OCI-LY3 (cell line): ENCODE results near the gene PKHD1.

Experiments
- EZH2phosphoT487 ChIP-seq: fragments of 200-600 bp; shearing (Covaris generic); IDR thresholded peaks from 2 replicates; pipeline ENCODE4 v1.6.1; 2018; ENCODE audit warnings: antibody characterized with exemption, mixed run types, low read depth
- TF ChIP-seq, protein P1 (sequence below): fragments of 200-600, 300-600 bp; sonication (generic); IDR thresholded peaks from 2 replicates; pipeline ENCODE4 v1.5.1; 2014; ENCODE audit warnings: antibody characterized with exemption, low read length, low read depth

DNA sequence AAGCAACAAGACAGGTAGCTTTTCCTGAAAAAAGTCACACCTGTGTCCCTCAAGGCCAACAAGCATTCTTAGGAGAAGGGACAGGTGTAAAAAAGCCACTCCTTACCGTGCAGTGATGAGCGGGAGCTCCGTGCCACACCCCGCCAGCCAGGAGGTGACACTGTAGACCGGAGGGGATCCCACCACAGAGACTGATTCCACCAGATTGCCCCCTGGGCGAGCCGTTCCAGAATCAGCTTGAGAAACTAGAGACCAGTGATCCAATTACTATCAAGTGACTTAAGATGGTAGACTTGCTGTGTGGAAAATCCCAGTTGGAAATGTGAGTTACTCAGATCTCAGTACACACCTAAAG, 37.4 kb downstream of the PKHD1 start:
- TF ChIP-seq, protein P1, sequence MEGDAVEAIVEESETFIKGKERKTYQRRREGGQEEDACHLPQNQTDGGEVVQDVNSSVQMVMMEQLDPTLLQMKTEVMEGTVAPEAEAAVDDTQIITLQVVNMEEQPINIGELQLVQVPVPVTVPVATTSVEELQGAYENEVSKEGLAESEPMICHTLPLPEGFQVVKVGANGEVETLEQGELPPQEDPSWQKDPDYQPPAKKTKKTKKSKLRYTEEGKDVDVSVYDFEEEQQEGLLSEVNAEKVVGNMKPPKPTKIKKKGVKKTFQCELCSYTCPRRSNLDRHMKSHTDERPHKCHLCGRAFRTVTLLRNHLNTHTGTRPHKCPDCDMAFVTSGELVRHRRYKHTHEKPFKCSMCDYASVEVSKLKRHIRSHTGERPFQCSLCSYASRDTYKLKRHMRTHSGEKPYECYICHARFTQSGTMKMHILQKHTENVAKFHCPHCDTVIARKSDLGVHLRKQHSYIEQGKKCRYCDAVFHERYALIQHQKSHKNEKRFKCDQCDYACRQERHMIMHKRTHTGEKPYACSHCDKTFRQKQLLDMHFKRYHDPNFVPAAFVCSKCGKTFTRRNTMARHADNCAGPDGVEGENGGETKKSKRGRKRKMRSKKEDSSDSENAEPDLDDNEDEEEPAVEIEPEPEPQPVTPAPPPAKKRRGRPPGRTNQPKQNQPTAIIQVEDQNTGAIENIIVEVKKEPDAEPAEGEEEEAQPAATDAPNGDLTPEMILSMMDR, result no peak
- no peak for TF ChIP-seq EZH2phosphoT487
